RWPE2 (cell line): ENCODE measurements around the gene SRM.
"Not testable (repeated sequence)": the region's sequence is repeated elsewhere in the genome, so short reads cannot be mapped to it uniquely, and the experiment has no call there.

Experiments
- ATAC-seq: fragments of 200-7000 bp; cut with Tn5 transposase; 3 replicates; pipeline ENCODE4 v1.9.1; 2021; ENCODE audit warnings: low read depth
- DNase-seq: peaks from one replicate; pipeline ENCODE4 v3.0.0-alpha.2; 2020; ENCODE audit warnings: low spot score
- H3K27ac ChIP-seq: fragments of 450-650 bp; 2 replicates; pipeline ENCODE4 v1.5.1; 2017; ENCODE audit warnings: mild to moderate bottlenecking; ENCODE audit not compliant: poor library complexity, severe bottlenecking
- H3K27me3 ChIP-seq: fragments of 250-450 bp; sonication (Bioruptor Pico); 2 replicates; pipeline ENCODE4 v1.5.1; 2021; ENCODE audit warnings: mild to moderate bottlenecking, moderate library complexity; ENCODE audit not compliant: insufficient read depth, poor library complexity, severe bottlenecking
- H3K36me3 ChIP-seq: fragments of 250-450 bp; sonication (Bioruptor Pico); 2 replicates; pipeline ENCODE4 v1.5.1; 2020; ENCODE audit warnings: low read depth, mild to moderate bottlenecking, moderate library complexity
- H3K4me1 ChIP-seq: fragments of 250-450 bp; sonication (Bioruptor Pico); 2 replicates; pipeline ENCODE4 v1.5.1; 2021; ENCODE audit warnings: mild to moderate bottlenecking, moderate library complexity; ENCODE audit not compliant: insufficient read depth, poor library complexity, severe bottlenecking
- H3K4me3 ChIP-seq: fragments of 250-450 bp; sonication (Bioruptor Pico); 2 replicates; pipeline ENCODE4 v1.5.1; 2021; ENCODE audit warnings: mild to moderate bottlenecking, moderate library complexity; ENCODE audit not compliant: severe bottlenecking
- H3K9me3 ChIP-seq: fragments of 250-450 bp; sonication (Bioruptor Pico); 2 replicates; pipeline ENCODE4 v1.5.1; 2021; ENCODE audit warnings: mild to moderate bottlenecking, moderate library complexity; ENCODE audit not compliant: severe bottlenecking
- TF ChIP-seq, protein P1 (sequence below): fragments of 450-650 bp; IDR thresholded peaks from one replicate; pipeline ENCODE4 v1.5.1; 2017; ENCODE audit warnings: mild to moderate bottlenecking, moderate library complexity; ENCODE audit not compliant: poor library complexity, severe bottlenecking

Gene SRM

DNA sequence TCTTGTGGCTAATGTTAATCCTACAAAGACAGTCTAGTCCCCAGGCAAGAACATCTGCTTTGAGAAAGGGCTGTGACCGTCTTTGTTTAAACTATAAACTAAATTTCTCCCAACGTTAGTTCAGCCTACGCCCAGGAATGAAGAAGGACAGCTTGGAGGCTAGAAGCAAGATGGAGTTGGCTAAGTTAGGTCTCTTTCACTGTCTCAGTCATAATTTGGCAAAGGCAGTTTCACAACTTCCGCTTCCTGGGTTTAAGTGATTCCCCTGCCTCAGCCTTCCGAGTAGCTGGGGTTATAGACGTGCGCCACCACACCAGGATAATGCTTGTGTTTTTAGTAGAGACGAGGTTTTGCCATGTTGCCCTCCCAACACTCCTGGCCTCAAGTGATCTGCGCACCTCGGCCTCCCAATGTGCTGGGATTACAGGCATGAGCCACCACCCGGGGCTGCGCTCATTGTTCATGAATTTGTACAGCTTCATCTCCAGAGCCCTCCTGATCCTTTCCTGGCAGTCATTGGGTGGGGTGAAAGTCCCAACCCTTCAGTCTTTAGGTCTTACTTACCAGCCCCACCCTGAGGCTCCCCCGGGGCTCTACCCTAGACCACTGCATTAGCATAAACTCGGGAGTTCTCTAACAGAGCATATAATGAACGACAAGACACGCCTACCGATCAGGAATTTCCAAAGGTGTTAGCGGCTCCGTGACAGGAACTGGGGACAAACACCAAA is 7.9 kb downstream of the SRM start:
- Histone ChIP-seq H3K27ac (no peak overlapping the region), H3K36me3 (peaks cover 14% of the 10 kb centered on the region), H3K9me3 (no peaks in the 10 kb centered on the region), H3K4me1 (no peaks in the 10 kb centered on the region), H3K4me3 (no peak overlapping the region), H3K27me3 (no peaks in the 10 kb centered on the region)
- ATAC-seq (peak; percentile 2; the same call in 1 of the 3 replicates), DNase-seq (no peak)
- TF ChIP-seq, protein P1, sequence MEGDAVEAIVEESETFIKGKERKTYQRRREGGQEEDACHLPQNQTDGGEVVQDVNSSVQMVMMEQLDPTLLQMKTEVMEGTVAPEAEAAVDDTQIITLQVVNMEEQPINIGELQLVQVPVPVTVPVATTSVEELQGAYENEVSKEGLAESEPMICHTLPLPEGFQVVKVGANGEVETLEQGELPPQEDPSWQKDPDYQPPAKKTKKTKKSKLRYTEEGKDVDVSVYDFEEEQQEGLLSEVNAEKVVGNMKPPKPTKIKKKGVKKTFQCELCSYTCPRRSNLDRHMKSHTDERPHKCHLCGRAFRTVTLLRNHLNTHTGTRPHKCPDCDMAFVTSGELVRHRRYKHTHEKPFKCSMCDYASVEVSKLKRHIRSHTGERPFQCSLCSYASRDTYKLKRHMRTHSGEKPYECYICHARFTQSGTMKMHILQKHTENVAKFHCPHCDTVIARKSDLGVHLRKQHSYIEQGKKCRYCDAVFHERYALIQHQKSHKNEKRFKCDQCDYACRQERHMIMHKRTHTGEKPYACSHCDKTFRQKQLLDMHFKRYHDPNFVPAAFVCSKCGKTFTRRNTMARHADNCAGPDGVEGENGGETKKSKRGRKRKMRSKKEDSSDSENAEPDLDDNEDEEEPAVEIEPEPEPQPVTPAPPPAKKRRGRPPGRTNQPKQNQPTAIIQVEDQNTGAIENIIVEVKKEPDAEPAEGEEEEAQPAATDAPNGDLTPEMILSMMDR: no peak

DNA sequence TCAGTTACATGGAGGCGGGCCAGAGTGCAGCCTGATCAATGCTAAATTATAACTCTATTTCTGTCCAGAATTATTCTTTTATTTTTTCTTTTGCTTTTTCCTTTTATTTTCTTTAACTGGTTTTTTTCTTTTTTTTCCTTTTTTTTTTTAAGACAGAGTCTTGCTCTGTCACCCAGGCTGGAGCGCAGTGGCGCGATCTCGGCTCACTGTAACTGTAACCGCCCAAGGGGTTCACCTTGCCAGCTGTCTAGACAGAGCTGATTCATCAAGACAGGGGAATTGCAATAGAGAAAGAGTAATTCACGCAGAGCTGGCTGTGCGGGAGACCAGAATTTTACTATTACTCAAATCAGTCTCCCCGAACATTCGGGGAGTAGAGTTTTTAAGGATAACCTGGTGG is 8.7 kb downstream of the SRM start:
- H3K27me3 ChIP-seq, H3K4me3 ChIP-seq, H3K9me3 ChIP-seq, H3K36me3 ChIP-seq, H3K4me1 ChIP-seq, DNase-seq, H3K27ac ChIP-seq, ATAC-seq: not testable (repeated sequence)

DNA sequence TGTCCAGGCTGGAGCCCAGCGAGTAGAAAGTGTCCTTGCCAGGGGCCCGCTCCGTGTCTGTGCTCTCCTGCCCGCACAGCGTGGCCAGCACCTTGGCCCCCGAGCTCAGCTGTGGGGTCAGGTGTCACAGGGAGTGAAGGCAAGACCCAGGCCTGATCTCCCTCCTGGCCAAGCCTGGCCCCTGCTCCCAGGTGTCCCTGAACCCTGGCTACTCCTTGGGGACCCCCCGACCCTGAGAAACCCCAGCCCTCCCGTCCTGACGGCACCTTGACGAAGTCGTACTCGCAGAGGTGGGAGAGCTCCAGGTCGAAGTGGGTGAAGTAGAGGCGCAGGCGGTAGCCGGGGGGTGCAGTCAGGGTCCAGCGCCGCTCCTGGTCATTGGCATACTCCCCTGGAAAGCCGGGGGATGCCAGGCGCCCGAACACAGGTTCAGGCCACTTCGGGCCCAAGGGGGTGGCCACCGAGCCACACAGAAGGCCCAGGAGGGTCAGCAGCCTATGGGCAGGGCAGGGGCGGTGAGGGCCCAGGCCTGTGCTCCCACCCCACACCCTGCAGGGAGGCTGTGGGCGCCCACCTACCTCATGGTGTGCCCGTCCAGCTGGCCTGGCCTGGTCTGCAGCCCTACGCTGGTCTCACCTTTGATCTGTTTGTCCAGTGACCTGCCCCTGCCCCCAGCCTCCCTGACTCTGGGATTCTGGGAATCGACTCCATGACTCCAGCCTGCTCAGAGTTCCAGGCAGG is 13.0 kb downstream of the SRM start, which contains the start of gene MASP2:
TSS of gene MASP2 (minus strand) at position 615 of the 741 bp plus-strand sequence. CDS start at position 583, 32 bp downstream.
- no peak within 1 kb of the TSS for H3K27ac ChIP-seq
- ATAC-seq: no peak
- no peaks in the 10 kb centered on the region for H3K9me3 ChIP-seq
- DNase-seq: no peak
- H3K27me3 ChIP-seq: no peaks in the 10 kb centered on the region
- no peaks in the 10 kb centered on the region for H3K36me3 ChIP-seq
- TF ChIP-seq, protein P1: no peak
- no peaks in the 10 kb centered on the region for H3K4me1 ChIP-seq
- no peak within 1 kb of the TSS for H3K4me3 ChIP-seq

DNA sequence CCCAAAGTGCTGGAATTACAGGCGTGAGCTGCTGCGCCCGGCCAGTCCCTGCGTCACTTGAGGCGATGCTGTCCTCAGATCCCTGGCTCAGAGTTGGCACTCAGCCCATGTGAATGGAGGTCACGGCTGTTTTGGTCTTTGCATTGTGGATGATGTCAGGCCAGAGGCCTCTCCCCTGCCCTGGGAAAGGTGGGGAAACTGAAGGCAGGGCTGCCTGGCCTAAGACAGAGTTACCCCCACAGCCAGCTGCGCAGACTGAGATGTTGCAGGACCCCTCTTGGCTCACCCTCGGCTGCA is 13.6 kb downstream of the SRM start:
- Histone ChIP-seq H3K27me3 (no peaks in the 10 kb centered on the region), H3K4me1 (no peaks in the 10 kb centered on the region), H3K9me3 (no peaks in the 10 kb centered on the region), H3K4me3 (no peak overlapping the region), H3K36me3 (no peaks in the 10 kb centered on the region), H3K27ac (no peak overlapping the region)
- TF ChIP-seq, protein P1: no peak
- ATAC-seq: no peak
- DNase-seq: no peak

DNA sequence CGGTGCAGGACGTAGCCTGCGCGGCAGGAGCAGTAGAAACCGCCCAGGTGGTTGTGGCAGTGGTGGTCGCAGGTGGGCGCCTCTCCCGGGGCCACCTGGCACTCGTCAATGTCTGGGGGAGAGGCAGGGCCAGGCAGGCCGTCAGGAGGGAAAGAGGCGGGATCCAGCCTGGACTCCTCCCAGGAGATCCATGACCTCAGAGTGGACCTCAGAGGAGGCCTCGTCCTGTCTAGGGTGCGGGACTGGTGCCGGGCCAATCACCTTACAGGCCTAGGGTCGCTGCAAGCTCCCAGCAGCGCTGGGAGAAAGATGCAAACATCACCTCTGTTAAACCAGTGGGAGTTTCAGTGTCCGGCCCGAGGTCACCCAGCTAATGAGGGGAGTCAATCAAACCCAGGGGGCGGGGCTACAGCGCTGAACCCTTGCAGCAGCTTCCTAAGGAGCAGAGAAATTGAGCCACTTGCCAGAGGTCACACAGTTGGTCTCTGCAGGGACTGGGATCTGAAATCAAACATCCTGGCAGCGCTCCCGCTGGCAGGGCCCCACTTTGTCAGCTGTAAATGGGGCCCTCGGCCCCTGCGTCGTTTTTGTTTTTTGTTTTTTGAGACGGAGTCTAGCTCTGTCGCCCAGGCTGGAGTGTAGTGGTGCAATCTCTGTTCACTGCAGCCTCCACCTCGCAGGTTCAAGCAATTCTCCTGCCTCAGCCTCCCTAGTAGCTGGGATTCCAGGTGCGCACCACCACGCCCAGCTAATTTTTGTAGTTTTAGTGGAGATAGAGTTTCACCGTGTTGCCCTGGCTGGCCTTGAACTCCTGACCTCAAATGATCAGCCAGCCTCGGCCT is 14.2 kb downstream of the SRM start:
- Histone ChIP-seq H3K27ac (no peak overlapping the region), H3K36me3 (no peaks in the 10 kb centered on the region), H3K4me3 (no peak overlapping the region), H3K9me3 (no peaks in the 10 kb centered on the region), H3K27me3 (no peaks in the 10 kb centered on the region), H3K4me1 (no peaks in the 10 kb centered on the region)
- TF ChIP-seq, protein P1: no peak
- ATAC-seq (no peak; the same call in 2 of the 3 replicates), DNase-seq (no peak)
